GM12878 (cell line): ENCODE results near the gene LRRC4. TPM values are rescaled to one million over a fixed set of nuclear protein-coding genes. Genes with fewer than 3 reads are reported as not detected.

Source experiments
- ATAC-seq: fragments of 200-7000 bp; cut with Tn5 transposase; 3 replicates; pipeline ENCODE4 v1.9.1; 2020; ENCODE audit warnings: mild to moderate bottlenecking, moderate library complexity
- BruUV-seq: library from RNA; stranded (reverse); fragments of 400-500 nt; replicated peaks from 2 replicates; lab custom pipeline; 2021; lab: Mats Ljungman, UMichigan
- CTCF ChIA-PET: fragments of 300-600 bp; sonication (Branson Sonifier 250); formaldehyde crosslinking; extraction: SDS; loops from one replicate; lab custom pipeline; 2021; ENCODE audit warnings: inconsistent platforms; lab: Yijun Ruan, JAX
- POLR2A ChIA-PET: fragments of 350-600 bp; formaldehyde crosslinking; extraction: SDS; loops from one replicate; lab custom pipeline; 2021; ENCODE audit warnings: inconsistent platforms; lab: Charles Lee
- RAD21 ChIA-PET: fragments of 300-600 bp; sonication (Branson Sonifier 250); formaldehyde crosslinking; loops from one replicate; lab custom pipeline; 2023; ENCODE audit warnings: antibody characterized with exemption; ENCODE audit not compliant: unreplicated experiment; lab: Charles Lee
- SMC1A ChIA-PET: fragments of 300-600 bp; sonication (Branson Sonifier 250); formaldehyde crosslinking; loops from one replicate; lab custom pipeline; 2023; ENCODE audit not compliant: unreplicated experiment, uncharacterized antibody; lab: Charles Lee
- DNase-seq: peaks from one replicate; pipeline ENCODE4 v3.0.0-alpha.2; 2011; ENCODE audit warnings: low read depth, low spot score
- FAIRE-seq: peaks from 3 replicates; lab custom pipeline; 2011; peaks lifted over from hg19 to GRCh38; lab: Jason Lieb, UNC
- H2AFZ ChIP-seq: 2 replicates; pipeline ENCODE4 v1.6.0; 2011; ENCODE audit warnings: low read depth, low read length, control low read depth; ENCODE audit not compliant: control insufficient read depth
- H3K27ac ChIP-seq: 2 replicates; pipeline ENCODE4 v1.5.1; 2011; ENCODE audit warnings: control low read depth; ENCODE audit not compliant: control insufficient read depth, insufficient read depth
- H3K27me3 ChIP-seq, 2 experiments: replicated peaks in 1 of 2; 2 replicates each; pipeline versions ENCODE4 v1.6.0 to v1.6.1; 2011; ENCODE audit warnings: low read length in 1 of 2; ENCODE audit not compliant: control insufficient read depth in 2 of 2, insufficient read depth in 2 of 2
- H3K36me3 ChIP-seq, 2 experiments: 2 replicates each; pipeline ENCODE4 v1.5.1; 2011; ENCODE audit warnings: low read length in 1 of 2; ENCODE audit not compliant: control insufficient read depth in 2 of 2, insufficient read depth in 2 of 2
- H3K4me1 ChIP-seq: 2 replicates; pipeline ENCODE4 v1.6.1; 2011; ENCODE audit warnings: mild to moderate bottlenecking, low read length, moderate library complexity, mixed read lengths; ENCODE audit not compliant: control insufficient read depth, insufficient read depth
- H3K4me2 ChIP-seq: 2 replicates; pipeline ENCODE4 v1.6.0; 2011; ENCODE audit warnings: control low read depth; ENCODE audit not compliant: control insufficient read depth, insufficient read depth
- H3K4me3 ChIP-seq: fragments of 200-600 bp; sonication (generic); 2 replicates; pipeline ENCODE4 v1.5.1; 2016
- H3K79me2 ChIP-seq: 2 replicates; pipeline ENCODE4 v1.6.0; 2011; ENCODE audit warnings: low read length; ENCODE audit not compliant: control insufficient read depth, insufficient read depth
- H3K9ac ChIP-seq: 2 replicates; pipeline ENCODE4 v1.8.0; 2011; ENCODE audit warnings: low read length, control low read depth, mixed read lengths; ENCODE audit not compliant: control insufficient read depth, insufficient read depth
- H3K9me3 ChIP-seq: replicated peaks from 3 replicates; pipeline ENCODE4 v1.5.1; 2011; ENCODE audit warnings: mild to moderate bottlenecking, low read length; ENCODE audit not compliant: control insufficient read depth, insufficient read depth
- H4K20me1 ChIP-seq: 2 replicates; pipeline ENCODE4 v1.6.0; 2011; ENCODE audit not compliant: control insufficient read depth, insufficient read depth
- BRCA1 ChIP-seq: IDR thresholded peaks from 2 replicates; pipeline ENCODE4 v1.6.1; 2011; ENCODE audit warnings: low read depth, low read length, improper control_type of control experiment
- CREM ChIP-seq: IDR thresholded peaks from 2 replicates; pipeline ENCODE4 v1.6.1; 2014; ENCODE audit warnings: antibody characterized with exemption, low read depth
- FOXM1 ChIP-seq: IDR thresholded peaks from 2 replicates; pipeline ENCODE4 v1.6.1; 2012; ENCODE audit warnings: low read depth, mild to moderate bottlenecking, inconsistent platforms, low read length, moderate library complexity
- HDAC6 ChIP-seq: fragments of 200-600 bp; sonication (generic); IDR thresholded peaks from one replicate; pipeline ENCODE4 v1.8.0; 2017; ENCODE audit warnings: antibody characterized with exemption; ENCODE audit not compliant: unreplicated experiment
- KDM1A ChIP-seq: fragments of 200-600 bp; sonication (generic); IDR thresholded peaks from 2 replicates; pipeline ENCODE4 v1.6.1; 2016; ENCODE audit warnings: borderline replicate concordance
- NFXL1 ChIP-seq: fragments of 450-650 bp; IDR thresholded peaks from 2 replicates; pipeline ENCODE4 v1.6.1; 2017; ENCODE audit warnings: antibody characterized with exemption, mild to moderate bottlenecking, borderline replicate concordance
- RFX5 ChIP-seq: IDR thresholded peaks from 2 replicates; pipeline ENCODE4 v1.6.1; 2011; ENCODE audit warnings: low read depth, low read length, improper control_type of control experiment
- TAF1 ChIP-seq: IDR thresholded peaks from 2 replicates; pipeline ENCODE4 v1.6.1; 2011; ENCODE audit warnings: mild to moderate bottlenecking, low read depth, low read length, borderline replicate concordance
- ZNF622 ChIP-seq: fragments of 450-650 bp; IDR thresholded peaks from 2 replicates; pipeline ENCODE4 v1.6.1; 2017; ENCODE audit warnings: mild to moderate bottlenecking, inconsistent platforms
- in situ Hi-C: fragments of 300-500 bp; cut with MboI; formaldehyde crosslinking; loops from 9 replicates; pipeline ENCODE4 v1.14.3; 2018; ENCODE audit warnings: mixed read lengths
- intact Hi-C: fragments of 100-400 bp; cut with micrococcal nuclease; formaldehyde crosslinking; loops from one replicate; pipeline ENCODE4 v1.14.2; 2022; ENCODE audit not compliant: unreplicated experiment
- polyA plus RNA-seq, 11 experiments: library from polyadenylated mRNA; depleted of rRNA in 4 of 11; unstranded in 6 of 11; stranded (reverse) in 5 of 11; fragments of >200 nt; fragmentation: Nextera tagmentation in 4 of 11; fragmentation: Illumina TruSeq in 1 of 11; extraction: Ambion mirVana in 4 of 11; extraction: Trizol in 1 of 11; gene quantifications; 1 replicate in 1 of 11; 2 replicates in 10 of 11; pipeline versions ENCODE4 v1.2.1 to v1.2.3, GENCODE V29; 2011 to 2016; ENCODE audit warnings: inconsistent platforms in 2 of 11, missing spikeins in 2 of 11, low read depth in 1 of 11
- total RNA-seq, 4 experiments: library from RNA; depleted of rRNA in 3 of 4; stranded (reverse); fragments of >200 nt in 3 of 4; fragmentation: Illumina TruSeq in 1 of 4; extraction: Trizol in 1 of 4; gene quantifications; 2 replicates each; pipeline versions ENCODE4 v1.2.1 to v1.2.3, GENCODE V29; 2013 to 2021
- TF ChIP-seq, protein P1 (sequence below): fragments of 450-650 bp; formaldehyde crosslinking; IDR thresholded peaks from 2 replicates; pipeline ENCODE4 v1.4.0; 2020; ENCODE audit warnings: mild to moderate bottlenecking, moderate library complexity

The LRRC4 gene
- total and polyA plus RNA-seq, 10 of the 15 experiments (the other 5 are each of a cell fraction or from before 2014, with no cell fraction given) = 0.06 to 0.85 (median 0.12) TPM; not detected in 4

DNA sequence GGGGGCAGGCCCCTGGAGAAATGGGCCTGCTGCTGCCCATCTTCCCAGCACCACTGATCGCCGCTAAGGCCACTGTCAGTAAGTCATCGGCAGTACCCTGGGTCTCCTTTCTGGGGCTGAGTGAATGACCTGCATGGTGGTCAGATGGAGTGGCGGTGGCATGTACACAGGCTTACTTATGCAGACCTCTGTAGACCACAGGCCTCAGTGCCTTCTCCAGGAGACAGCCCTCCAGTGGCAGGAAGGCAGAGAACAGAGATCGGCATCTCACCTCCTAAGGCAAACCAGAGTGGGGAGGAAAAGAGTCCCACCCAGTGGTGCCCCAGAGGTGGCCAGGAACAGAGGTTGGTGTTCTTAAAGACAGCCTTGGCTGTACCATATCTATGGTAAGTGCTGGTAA, 22.8 kb upstream of the LRRC4 start (continued):
- TF ChIP-seq, protein P1, sequence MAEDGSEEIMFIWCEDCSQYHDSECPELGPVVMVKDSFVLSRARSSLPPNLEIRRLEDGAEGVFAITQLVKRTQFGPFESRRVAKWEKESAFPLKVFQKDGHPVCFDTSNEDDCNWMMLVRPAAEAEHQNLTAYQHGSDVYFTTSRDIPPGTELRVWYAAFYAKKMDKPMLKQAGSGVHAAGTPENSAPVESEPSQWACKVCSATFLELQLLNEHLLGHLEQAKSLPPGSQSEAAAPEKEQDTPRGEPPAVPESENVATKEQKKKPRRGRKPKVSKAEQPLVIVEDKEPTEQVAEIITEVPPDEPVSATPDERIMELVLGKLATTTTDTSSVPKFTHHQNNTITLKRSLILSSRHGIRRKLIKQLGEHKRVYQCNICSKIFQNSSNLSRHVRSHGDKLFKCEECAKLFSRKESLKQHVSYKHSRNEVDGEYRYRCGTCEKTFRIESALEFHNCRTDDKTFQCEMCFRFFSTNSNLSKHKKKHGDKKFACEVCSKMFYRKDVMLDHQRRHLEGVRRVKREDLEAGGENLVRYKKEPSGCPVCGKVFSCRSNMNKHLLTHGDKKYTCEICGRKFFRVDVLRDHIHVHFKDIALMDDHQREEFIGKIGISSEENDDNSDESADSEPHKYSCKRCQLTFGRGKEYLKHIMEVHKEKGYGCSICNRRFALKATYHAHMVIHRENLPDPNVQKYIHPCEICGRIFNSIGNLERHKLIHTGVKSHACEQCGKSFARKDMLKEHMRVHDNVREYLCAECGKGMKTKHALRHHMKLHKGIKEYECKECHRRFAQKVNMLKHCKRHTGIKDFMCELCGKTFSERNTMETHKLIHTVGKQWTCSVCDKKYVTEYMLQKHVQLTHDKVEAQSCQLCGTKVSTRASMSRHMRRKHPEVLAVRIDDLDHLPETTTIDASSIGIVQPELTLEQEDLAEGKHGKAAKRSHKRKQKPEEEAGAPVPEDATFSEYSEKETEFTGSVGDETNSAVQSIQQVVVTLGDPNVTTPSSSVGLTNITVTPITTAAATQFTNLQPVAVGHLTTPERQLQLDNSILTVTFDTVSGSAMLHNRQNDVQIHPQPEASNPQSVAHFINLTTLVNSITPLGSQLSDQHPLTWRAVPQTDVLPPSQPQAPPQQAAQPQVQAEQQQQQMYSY (CRISPR knock-in tag) = no peak
- TF ChIP-seq, all 136 proteins: peak for 0

DNA sequence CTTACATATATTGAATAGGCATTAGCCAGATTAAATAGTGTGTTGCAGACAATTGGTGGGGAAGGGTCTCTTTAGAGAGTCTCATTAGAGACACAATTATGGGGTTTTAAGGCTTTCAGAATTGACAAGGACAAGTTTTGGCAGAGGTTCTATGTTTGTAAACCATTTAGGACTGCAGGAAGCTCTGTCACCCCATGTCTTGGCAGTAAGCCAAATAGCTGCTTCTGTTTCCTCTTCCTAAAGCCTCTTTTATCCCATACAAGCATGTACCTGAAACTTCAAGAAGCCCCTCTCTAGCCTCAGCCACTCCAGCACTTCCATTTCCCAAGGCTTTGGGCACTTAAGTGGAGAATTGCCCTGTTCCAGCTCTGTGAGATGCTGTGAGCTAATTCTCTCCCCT, 21.8 kb upstream of the LRRC4 start:
- no peak for ATAC-seq
- BruUV-seq = no TSS peak
- Histone ChIP-seq H3K9me3 (no peaks in the 10 kb centered on the region), H3K27me3 (no peaks in the 10 kb centered on the region), H3K4me1 (no peaks in the 10 kb centered on the region), H4K20me1 (no peaks in the 10 kb centered on the region), H3K79me2 (no peaks in the 10 kb centered on the region), H3K36me3 (peaks cover 3 to 13% of the 10 kb centered on the region in 2 experiments; a peak in 3 of 4 replicates), H3K4me3 (no peak overlapping the region), H3K9ac (no peak overlapping the region), H3K4me2 (no peak overlapping the region), H2AFZ (no peak overlapping the region), H3K27ac (no peak overlapping the region)
- SMC1A ChIA-PET = interaction anchor here (0.7 to 1.4 kb wide), 4 partner anchors 8 to 261 kb away, joined by 3 to 4 read pairs (median 4); no protein-coding TSS in a partner anchor
- POLR2A ChIA-PET = interaction anchor here (0.6 kb wide), 1 partner anchor 443 kb away, joined by 3 read pairs; no protein-coding TSS in a partner anchor
- RAD21 ChIA-PET = interaction anchor here (1.8 kb wide), 1 partner anchor 345 kb away, joined by 6 read pairs; no protein-coding TSS in a partner anchor
- in situ Hi-C loops (no loop called here), intact Hi-C loops (no loop called here)
- CTCF ChIA-PET = interaction anchor here (0.7 kb wide), 1 partner anchor 11 kb away, joined by 3 read pairs; no protein-coding TSS in a partner anchor
- TF ChIP-seq KDM1A (no peak), BRCA1 (no peak), NFXL1 (no peak), TAF1 (no peak), FOXM1 (no peak), RFX5 (no peak), CREM (no peak), ZNF622 (no peak), HDAC6 (no peak)
- no peak for FAIRE-seq
- no peak for DNase-seq
